H9 (cell line): ENCODE measurements around the gene C6orf52. TPM values are rescaled to one million over a fixed set of nuclear protein-coding genes. Genes with fewer than 3 reads are reported as not detected.

Experiments used
- DNase-seq: peaks from one replicate; pipeline ENCODE4 v3.0.0-alpha.2; 2017
- H2AFZ ChIP-seq: one replicate; pipeline ENCODE4 v1.6.1; 2013; ENCODE audit warnings: mild to moderate bottlenecking, low read length, control low read depth, moderate library complexity
- H2AK5ac ChIP-seq: 2 replicates; pipeline ENCODE4 v1.6.1; 2013; ENCODE audit warnings: low read length, control low read depth, mixed read lengths; ENCODE audit not compliant: insufficient read length
- H2BK120ac ChIP-seq: one replicate; pipeline ENCODE4 v1.6.1; 2013; ENCODE audit warnings: low read depth, mild to moderate bottlenecking, low read length, control low read depth, inconsistent platforms; ENCODE audit not compliant: poor library complexity, severe bottlenecking
- H2BK12ac ChIP-seq: 2 replicates; pipeline ENCODE4 v1.6.1; 2013; ENCODE audit warnings: low read length, control low read depth, mixed read lengths, low read depth; ENCODE audit not compliant: insufficient read length
- H2BK15ac ChIP-seq: 2 replicates; pipeline ENCODE4 v1.6.1; 2013; ENCODE audit warnings: low read depth, low read length, control low read depth
- H2BK20ac ChIP-seq: one replicate; pipeline ENCODE4 v1.6.1; 2013; ENCODE audit warnings: low read depth, mild to moderate bottlenecking, low read length, control low read depth, inconsistent platforms; ENCODE audit not compliant: poor library complexity, severe bottlenecking
- H2BK5ac ChIP-seq: 2 replicates; pipeline ENCODE4 v1.6.1; 2013; ENCODE audit warnings: low read length, control low read depth, mixed read lengths; ENCODE audit not compliant: insufficient read length
- H3K14ac ChIP-seq: 2 replicates; pipeline ENCODE4 v1.6.1; 2013; ENCODE audit warnings: low read length, control low read depth; ENCODE audit not compliant: insufficient read depth
- H3K18ac ChIP-seq: 2 replicates; pipeline ENCODE4 v1.6.1; 2013; ENCODE audit warnings: low read depth, mild to moderate bottlenecking, mixed read lengths, low read length, control low read depth; ENCODE audit not compliant: insufficient read length
- H3K23ac ChIP-seq: 2 replicates; pipeline ENCODE4 v1.6.1; 2013; ENCODE audit warnings: low read length, control low read depth, mixed read lengths, low read depth; ENCODE audit not compliant: insufficient read length
- H3K23me2 ChIP-seq: 2 replicates; pipeline ENCODE4 v1.6.1; 2013; ENCODE audit warnings: low read depth, mild to moderate bottlenecking, mixed read lengths, low read length, control low read depth; ENCODE audit not compliant: insufficient read length, poor library complexity, severe bottlenecking
- H3K27ac ChIP-seq: 2 replicates; pipeline ENCODE4 v1.5.1; 2013; ENCODE audit warnings: low read length, control low read depth, mixed read lengths, low read depth; ENCODE audit not compliant: insufficient read length
- H3K27me3 ChIP-seq: 2 replicates; pipeline ENCODE4 v1.6.1; 2013; ENCODE audit warnings: low read length, control low read depth, inconsistent platforms; ENCODE audit not compliant: insufficient read depth
- H3K4ac ChIP-seq: 2 replicates; pipeline ENCODE4 v1.6.1; 2013; ENCODE audit warnings: low read depth, mild to moderate bottlenecking, control low read depth, inconsistent platforms, low read length, moderate library complexity
- H3K4me1 ChIP-seq: 2 replicates; pipeline ENCODE4 v1.6.1; 2013; ENCODE audit warnings: low read length, control low read depth, inconsistent platforms; ENCODE audit not compliant: insufficient read depth
- H3K4me2 ChIP-seq: 2 replicates; pipeline ENCODE4 v1.6.1; 2013; ENCODE audit warnings: low read length, control low read depth, mixed read lengths; ENCODE audit not compliant: insufficient read length, insufficient read depth
- H3K56ac ChIP-seq: 2 replicates; pipeline ENCODE4 v1.6.1; 2013; ENCODE audit warnings: low read depth, mild to moderate bottlenecking, mixed read lengths, low read length, control low read depth; ENCODE audit not compliant: insufficient read length
- H3K79me1 ChIP-seq: 2 replicates; pipeline ENCODE4 v1.6.1; 2013; ENCODE audit warnings: low read depth, mild to moderate bottlenecking, moderate library complexity, low read length, control low read depth, inconsistent platforms; ENCODE audit not compliant: insufficient read depth, poor library complexity, severe bottlenecking
- H3K79me2 ChIP-seq: 2 replicates; pipeline ENCODE4 v1.6.1; 2013; ENCODE audit warnings: low read length, control low read depth, inconsistent platforms; ENCODE audit not compliant: insufficient read depth
- H3K9ac ChIP-seq: 2 replicates; pipeline ENCODE4 v1.6.1; 2013; ENCODE audit warnings: low read length, control low read depth, mixed read lengths; ENCODE audit not compliant: insufficient read length; ENCODE audit errors: extremely low read depth
- H3K9me3 ChIP-seq: one replicate; pipeline ENCODE4 v1.6.1; 2013; ENCODE audit warnings: low read depth, low read length, inconsistent platforms; ENCODE audit not compliant: control insufficient read depth
- H3T11ph ChIP-seq: one replicate; pipeline ENCODE4 v1.6.1; 2013; ENCODE audit warnings: mild to moderate bottlenecking, low read length, control low read depth, inconsistent platforms
- H4K20me1 ChIP-seq: one replicate; pipeline ENCODE4 v1.6.1; 2013; ENCODE audit not compliant: control insufficient read depth, insufficient read length, insufficient read depth
- H4K5ac ChIP-seq: 2 replicates; pipeline ENCODE4 v1.6.1; 2013; ENCODE audit warnings: low read depth, mild to moderate bottlenecking, mixed read lengths, low read length, control low read depth; ENCODE audit not compliant: insufficient read length
- H4K8ac ChIP-seq: replicated peaks from 2 replicates; pipeline ENCODE4 v1.6.1; 2013; ENCODE audit warnings: low read length, control low read depth, mixed read lengths, low read depth; ENCODE audit not compliant: insufficient read length
- H4K91ac ChIP-seq: 2 replicates; pipeline ENCODE4 v1.6.1; 2013; ENCODE audit warnings: low read depth, mild to moderate bottlenecking, moderate library complexity, mixed read lengths, low read length, control low read depth; ENCODE audit not compliant: insufficient read length
- H3K27ac Mint-ChIP-seq, 3 experiments: 2 replicates in 2 of 3; 3 replicates in 1 of 3; pipeline ENCODE4 v1.8.0; 2020 to 2021; ENCODE audit warnings: mixed read lengths in 3 of 3, mild to moderate bottlenecking in 1 of 3, moderate library complexity in 1 of 3
- H3K27me3 Mint-ChIP-seq: 2 replicates; pipeline ENCODE4 v1.8.0; 2021; ENCODE audit warnings: low read depth, mild to moderate bottlenecking, moderate library complexity, mixed read lengths
- H3K36me3 Mint-ChIP-seq, 3 experiments: 2 replicates in 2 of 3; 3 replicates in 1 of 3; pipeline ENCODE4 v1.8.0; 2020 to 2021; ENCODE audit warnings: low read depth in 3 of 3, mixed read lengths in 3 of 3; ENCODE audit not compliant: insufficient read depth in 1 of 3
- H3K4me1 Mint-ChIP-seq, 2 experiments: 2 replicates each; pipeline ENCODE4 v1.8.0; 2020; ENCODE audit warnings: mixed read lengths in 2 of 2
- H3K4me3 Mint-ChIP-seq, 2 experiments: 2 replicates in 1 of 2; 3 replicates in 1 of 2; pipeline ENCODE4 v1.8.0; 2020 to 2021; ENCODE audit warnings: mild to moderate bottlenecking in 2 of 2, mixed read lengths in 2 of 2, moderate library complexity in 1 of 2
- H3K9me3 Mint-ChIP-seq, 2 experiments: 2 replicates in 1 of 2; 3 replicates in 1 of 2; pipeline ENCODE4 v1.8.0; 2020; ENCODE audit warnings: mild to moderate bottlenecking in 2 of 2, mixed read lengths in 2 of 2, moderate library complexity in 1 of 2
- WGBS: extraction: QIAGEN DNeasy Blood & Tissue Kit; methylation state at CpG from one replicate; pipeline ENCODE4 v1.1.7; 2013; ENCODE audit warnings: missing lambda C conversion rate, low lambda C conversion rate, mixed read lengths; ENCODE audit not compliant: insufficient read length; ENCODE audit errors: extremely low coverage; 5-methylcytosine and 5-hydroxymethylcytosine counted together
- total RNA-seq: library from RNA; stranded (reverse); gene quantifications from 2 replicates; pipeline ENCODE4 v1.2.1, GENCODE V29; 2021
- TF ChIP-seq, protein P1 (sequence below): fragments of 200-600 bp; sonication (generic); conservative IDR thresholded peaks from 3 replicates; pipeline ENCODE4 v1.8.0; 2021; ENCODE audit warnings: antibody characterized with exemption, mild to moderate bottlenecking

C6orf52 gene
- total RNA-seq, 1 experiment from 2014 or later = 1.8 TPM

DNA sequence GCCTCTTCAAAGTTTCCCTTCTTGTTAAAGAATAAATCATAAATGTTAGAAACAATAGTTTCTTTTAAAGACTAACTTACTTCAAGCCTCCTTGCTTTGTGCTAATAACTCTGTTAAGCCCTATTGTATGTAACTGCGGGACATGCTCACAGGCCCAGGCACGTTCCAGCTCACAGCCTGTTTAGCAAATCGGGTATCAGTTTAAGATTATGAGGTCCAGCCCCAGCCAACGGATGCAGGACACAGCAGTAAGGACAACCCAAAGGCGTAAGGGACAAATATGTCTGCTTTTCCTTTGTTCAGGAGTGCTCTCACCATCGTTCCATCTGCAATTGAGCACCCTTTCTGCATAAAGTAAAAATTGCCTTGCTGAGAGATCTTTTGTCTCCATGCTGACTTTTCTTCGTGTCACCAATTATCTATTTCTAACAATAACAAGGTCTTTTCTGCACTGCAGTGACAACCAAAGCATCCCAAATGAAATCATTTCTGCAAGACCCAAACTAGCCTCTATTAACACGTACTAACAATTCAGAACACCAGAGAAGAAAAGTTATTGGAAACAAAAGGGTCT, 1.4 kb downstream of the C6orf52 start:
- TF ChIP-seq, protein P1, sequence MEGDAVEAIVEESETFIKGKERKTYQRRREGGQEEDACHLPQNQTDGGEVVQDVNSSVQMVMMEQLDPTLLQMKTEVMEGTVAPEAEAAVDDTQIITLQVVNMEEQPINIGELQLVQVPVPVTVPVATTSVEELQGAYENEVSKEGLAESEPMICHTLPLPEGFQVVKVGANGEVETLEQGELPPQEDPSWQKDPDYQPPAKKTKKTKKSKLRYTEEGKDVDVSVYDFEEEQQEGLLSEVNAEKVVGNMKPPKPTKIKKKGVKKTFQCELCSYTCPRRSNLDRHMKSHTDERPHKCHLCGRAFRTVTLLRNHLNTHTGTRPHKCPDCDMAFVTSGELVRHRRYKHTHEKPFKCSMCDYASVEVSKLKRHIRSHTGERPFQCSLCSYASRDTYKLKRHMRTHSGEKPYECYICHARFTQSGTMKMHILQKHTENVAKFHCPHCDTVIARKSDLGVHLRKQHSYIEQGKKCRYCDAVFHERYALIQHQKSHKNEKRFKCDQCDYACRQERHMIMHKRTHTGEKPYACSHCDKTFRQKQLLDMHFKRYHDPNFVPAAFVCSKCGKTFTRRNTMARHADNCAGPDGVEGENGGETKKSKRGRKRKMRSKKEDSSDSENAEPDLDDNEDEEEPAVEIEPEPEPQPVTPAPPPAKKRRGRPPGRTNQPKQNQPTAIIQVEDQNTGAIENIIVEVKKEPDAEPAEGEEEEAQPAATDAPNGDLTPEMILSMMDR = no peak
- H4K91ac ChIP-seq = no peak overlapping the region
- H3K9me3 ChIP-seq = no peaks in the 10 kb centered on the region
- H3K14ac ChIP-seq = no peak overlapping the region
- H2BK20ac ChIP-seq = no peak overlapping the region
- no peaks in the 10 kb centered on the region for H3K27me3 ChIP-seq
- no peak for DNase-seq
- peak overlapping the region; percentile 96 for H3K4me2 ChIP-seq
- no peak overlapping the region for H2AK5ac ChIP-seq
- Mint-ChIP-seq H3K4me3 (peak overlapping the region; percentile 97 to 98), H3K4me1 (peaks cover 41 to 42% of the 10 kb centered on the region in 2 experiments), H3K27me3 (no peaks in the 10 kb centered on the region), H3K27ac (peak overlapping the region; percentile 78 to 92 (median 87); a peak in 6 of 7 replicates), H3K36me3 (peaks cover 9 to 25% (median 10%) of the 10 kb centered on the region in 3 experiments), H3K9me3 (no peaks in the 10 kb centered on the region; a peak in 1 of 5 replicates)
- peaks cover 4% of the 10 kb centered on the region; the same call in 1 of the 2 replicates for H3K4me1 ChIP-seq
- peak overlapping the region; percentile 81 for H3K9ac ChIP-seq
- H2BK5ac ChIP-seq = no peak overlapping the region
- peaks cover 2% of the 10 kb centered on the region for H3K79me1 ChIP-seq
- H3K4ac ChIP-seq = no peak overlapping the region
- no peak overlapping the region for H3K56ac ChIP-seq
- WGBS = no CpG with 5 or more reads among the region's 8 CpGs
- H3T11ph ChIP-seq = no peak overlapping the region
- H2BK15ac ChIP-seq = no peak overlapping the region
- H3K27ac ChIP-seq = no peak overlapping the region
- no peak overlapping the region for H2BK120ac ChIP-seq
- peaks cover 26% of the 10 kb centered on the region; the same call in 1 of the 2 replicates for H3K79me2 ChIP-seq
- no peaks in the 10 kb centered on the region for H4K20me1 ChIP-seq
- peak overlapping the region; percentile 57 for H4K5ac ChIP-seq
- no peak overlapping the region for H3K18ac ChIP-seq
- no peak overlapping the region for H4K8ac ChIP-seq
- H2BK12ac ChIP-seq = no peak overlapping the region
- H3K23me2 ChIP-seq = no peaks in the 10 kb centered on the region
- H3K23ac ChIP-seq = no peak overlapping the region
- H2AFZ ChIP-seq = no peak overlapping the region
